ENCODE measurements around the gene SYTL3.

The SYTL3 gene

GRCh38 chr6:158751921-158752320, 102.1 kb downstream of the SYTL3 start:
- no peaks in the 10 kb centered on the region for H3K9me2 ChIP-seq (replicated peaks; ENCODE audit: control insufficient read depth, low read length)
- no peaks in the 10 kb centered on the region for H3K9me3 ChIP-seq (ENCODE audit: control insufficient read depth, insufficient read depth, low read length)
- H3K36me3 ChIP-seq (ENCODE audit: control insufficient read depth, low read length), result no peaks in the 10 kb centered on the region
- no peaks in the 10 kb centered on the region for H4K20me1 ChIP-seq (ENCODE audit: control insufficient read depth, insufficient read depth, low read depth, low read length)
- H3F3A ChIP-seq (ENCODE audit: control insufficient read depth, insufficient read depth), result no peaks in the 10 kb centered on the region
- H3K4me1 ChIP-seq (ENCODE audit: control insufficient read depth, low read length), result peaks cover 9% of the 10 kb centered on the region
- no peak overlapping the region for H3K27ac ChIP-seq (ENCODE audit: low read depth, low read length)
- H3K4me3 ChIP-seq (ENCODE audit: low read length), result no peak overlapping the region
- H3K4me2 ChIP-seq (ENCODE audit: low read length), result no peak overlapping the region
- peaks cover 25% of the 10 kb centered on the region for H3K27me3 ChIP-seq (ENCODE audit: control insufficient read depth, low read length)
- TF ChIP-seq EZH2phosphoT487 (IDR thresholded peaks at IDR 0.05; ENCODE audit: borderline replicate concordance, low read length) (no peak), CTCF (IDR thresholded peaks at IDR 0.05; ENCODE audit: low read depth, low read length, poor library complexity, severe bottlenecking) (no peak)
- no peaks in the 10 kb centered on the region for H3K79me2 ChIP-seq (ENCODE audit: control insufficient read depth, low read length)

GRCh38 chr6:158752613-158753012, 102.8 kb downstream of the SYTL3 start:
- Histone ChIP-seq H3K27ac (ENCODE audit: low read depth, low read length) (no peak overlapping the region), H3K36me3 (ENCODE audit: control insufficient read depth, low read length) (no peaks in the 10 kb centered on the region), H3K27me3 (ENCODE audit: control insufficient read depth, low read length) (peaks cover 25% of the 10 kb centered on the region), H3K4me3 (ENCODE audit: low read length) (no peak overlapping the region), H3F3A (ENCODE audit: control insufficient read depth, insufficient read depth) (no peaks in the 10 kb centered on the region), H4K20me1 (ENCODE audit: control insufficient read depth, insufficient read depth, low read depth, low read length) (no peaks in the 10 kb centered on the region), H3K4me2 (ENCODE audit: low read length) (peak overlapping the region; percentile 34), H3K4me1 (ENCODE audit: control insufficient read depth, low read length) (peaks cover 9% of the 10 kb centered on the region), H3K9me3 (ENCODE audit: control insufficient read depth, insufficient read depth, low read length) (no peaks in the 10 kb centered on the region), H3K79me2 (ENCODE audit: control insufficient read depth, low read length) (no peaks in the 10 kb centered on the region), H3K9me2 (replicated peaks; ENCODE audit: control insufficient read depth, low read length) (no peaks in the 10 kb centered on the region)
- TF ChIP-seq EZH2phosphoT487 (IDR thresholded peaks at IDR 0.05; ENCODE audit: borderline replicate concordance, low read length), result no peak
- TF ChIP-seq CTCF (IDR thresholded peaks at IDR 0.05; ENCODE audit: low read depth, low read length, poor library complexity, severe bottlenecking), result peak; percentile 37

- peaks cover 9% of the 10 kb centered on the region for H3K4me1 ChIP-seq (ENCODE audit: control insufficient read depth, low read length)
- H3F3A ChIP-seq (ENCODE audit: control insufficient read depth, insufficient read depth), result no peaks in the 10 kb centered on the region
- no peaks in the 10 kb centered on the region for H4K20me1 ChIP-seq (ENCODE audit: control insufficient read depth, insufficient read depth, low read depth, low read length)
- TF ChIP-seq EZH2phosphoT487 (IDR thresholded peaks at IDR 0.05; ENCODE audit: borderline replicate concordance, low read length), result no peak
- no peak for TF ChIP-seq CTCF (IDR thresholded peaks at IDR 0.05; ENCODE audit: low read depth, low read length, poor library complexity, severe bottlenecking)
- H3K4me2 ChIP-seq (ENCODE audit: low read length), result no peak overlapping the region
- H3K79me2 ChIP-seq (ENCODE audit: control insufficient read depth, low read length), result no peaks in the 10 kb centered on the region
- no peak overlapping the region for H3K27ac ChIP-seq (ENCODE audit: low read depth, low read length)
- H3K36me3 ChIP-seq (ENCODE audit: control insufficient read depth, low read length), result no peaks in the 10 kb centered on the region
- peaks cover 25% of the 10 kb centered on the region for H3K27me3 ChIP-seq (ENCODE audit: control insufficient read depth, low read length)
- H3K4me3 ChIP-seq (ENCODE audit: low read length), result no peak overlapping the region
- H3K9me2 ChIP-seq (replicated peaks; ENCODE audit: control insufficient read depth, low read length), result no peaks in the 10 kb centered on the region
- H3K9me3 ChIP-seq (ENCODE audit: control insufficient read depth, insufficient read depth, low read length), result no peaks in the 10 kb centered on the region
These were observed 104.0 kb downstream of the SYTL3 start for GRCh38 chr6:158753811-158754210.

- H3K27me3 ChIP-seq (ENCODE audit: control insufficient read depth, low read length), result peaks cover 23% of the 10 kb centered on the region
These were observed 104.9 kb downstream of the SYTL3 start for GRCh38 chr6:158754738-158755137.

More at GRCh38 chr6:158754738-158755137, 104.9 kb downstream of the SYTL3 start:
- H3K27ac ChIP-seq (ENCODE audit: low read depth, low read length), result no peak overlapping the region
- H3K4me1 ChIP-seq (ENCODE audit: control insufficient read depth, low read length), result peaks cover 12% of the 10 kb centered on the region
- H3K79me2 ChIP-seq (ENCODE audit: control insufficient read depth, low read length), result no peaks in the 10 kb centered on the region
- H3K9me3 ChIP-seq (ENCODE audit: control insufficient read depth, insufficient read depth, low read length), result no peaks in the 10 kb centered on the region
- H3F3A ChIP-seq (ENCODE audit: control insufficient read depth, insufficient read depth), result no peaks in the 10 kb centered on the region
- no peak overlapping the region for H3K4me3 ChIP-seq (ENCODE audit: low read length)
- TF ChIP-seq EZH2phosphoT487 (IDR thresholded peaks at IDR 0.05; ENCODE audit: borderline replicate concordance, low read length), result no peak
- TF ChIP-seq CTCF (IDR thresholded peaks at IDR 0.05; ENCODE audit: low read depth, low read length, poor library complexity, severe bottlenecking), result no peak
- no peaks in the 10 kb centered on the region for H3K36me3 ChIP-seq (ENCODE audit: control insufficient read depth, low read length)
- no peaks in the 10 kb centered on the region for H4K20me1 ChIP-seq (ENCODE audit: control insufficient read depth, insufficient read depth, low read depth, low read length)
- no peak overlapping the region for H3K4me2 ChIP-seq (ENCODE audit: low read length)
- no peaks in the 10 kb centered on the region for H3K9me2 ChIP-seq (replicated peaks; ENCODE audit: control insufficient read depth, low read length)

Data from DOHH2 (cell line).